Pancreas (tissue), 10 donors: ENCODE results near the gene TFDP2. TPM values are rescaled to one million over a fixed set of nuclear protein-coding genes. Genes with fewer than 3 reads are reported as not detected.
A peak's percentile ranks its signal among the peaks of the same experiment; 100 is the strongest.

Experiments used
- ATAC-seq, 4 donors: fragments of 200-7000 bp; cut with Tn5 transposase; one replicate each; pipeline versions ENCODE4 v1.8.0 to v1.9.1; 2020; ENCODE audit warnings: mild to moderate bottlenecking in 4 of 4, moderate library complexity in 4 of 4
- DNase-seq, 6 donors: peaks; one replicate each; pipeline ENCODE4 v3.0.0-alpha.2; 2020
- FAIRE-seq: peaks from 2 replicates; lab custom pipeline; 2012; peaks lifted over from hg19 to GRCh38; lab: Jason Lieb, UNC
- H3K27ac ChIP-seq, 4 donors: fragments of 200-600 bp; sonication (generic); 1 replicate in 3 of 4; 2 replicates in 1 of 4; pipeline versions ENCODE4 v1.5.0 to v1.8.0; 2020
- H3K27me3 ChIP-seq, 4 donors: fragments of 200-600 bp; one replicate each; pipeline ENCODE4 v1.8.0; 2021
- H3K36me3 ChIP-seq, 3 donors: fragments of 200-600 bp; sonication (generic) in 1 of 3; one replicate each; pipeline versions ENCODE4 v1.5.0 to v1.8.0; 2020 to 2021
- H3K4me1 ChIP-seq, 3 donors: fragments of 200-600 bp; one replicate each; pipeline ENCODE4 v1.8.0; 2021
- H3K4me3 ChIP-seq, 4 donors: fragments of 200-600 bp; sonication (generic) in 2 of 4; one replicate each; pipeline versions ENCODE4 v1.5.0 to v1.8.0; 2020 to 2021
- H3K9me3 ChIP-seq, 4 donors: fragments of 200-600 bp; one replicate each; pipeline ENCODE4 v1.8.0; 2021
- WGBS, 2 donors: extraction: QIAGEN DNeasy Blood & Tissue Kit; methylation state at CpG; one replicate each; pipeline ENCODE4 v1.1.7; 2013; 5-methylcytosine and 5-hydroxymethylcytosine counted together
- intact Hi-C, 3 donors: fragments of 100-400 bp; cut with DNase I; formaldehyde crosslinking; loops; one replicate each; pipeline versions ENCODE4 v1.11.1 to v1.14.2; 2022
- polyA plus RNA-seq, 2 donors: library from polyadenylated mRNA; stranded (reverse); fragments of 200-250 nt; gene quantifications; one replicate each; pipeline ENCODE4 v1.2.3, GENCODE V29; 2013
- total RNA-seq, 6 donors: library from RNA; stranded (reverse); fragmentation: NEBNext Ultra II Directional in 4 of 6; extraction: Animal tissue kit (Norgen Biotek cat#: 25700) in 4 of 6; gene quantifications; one replicate each; pipeline versions ENCODE4 v1.2.1 to v1.2.4, GENCODE V29; 2021 to 2023
- TF ChIP-seq, protein P1 (sequence below), 4 donors: fragments of 200-600 bp; sonication (generic) in 3 of 4; IDR thresholded peaks; one replicate each; pipeline versions ENCODE4 v1.5.0 to v1.8.0; 2021; ENCODE audit warnings: antibody characterized with exemption in 4 of 4
- donor health status: healthy with polysubstance abuse.
- donor health status: DM: no; HTN: no; CAD: no; lungs with moderate emphysema.
- donor health status: DM: no; HTN: no; CAD: no.
- donor health status: control.
- donor health status: control.
- donor health status: Bipolar disorder and iron deficiency.
- donor health status: DM: yes; HTN: yes; CAD: no.
- donor health status: DM: no; HTN: no; CAD: no.
- donor health status: DM: no; HTN: no; CAD: no.
- donor health status: DM: yes; HTN: yes; CAD: no.

Gene TFDP2
- total and polyA plus RNA-seq, 8 donors, result 4.6 to 25.7 (median 16.8) TPM

DNA sequence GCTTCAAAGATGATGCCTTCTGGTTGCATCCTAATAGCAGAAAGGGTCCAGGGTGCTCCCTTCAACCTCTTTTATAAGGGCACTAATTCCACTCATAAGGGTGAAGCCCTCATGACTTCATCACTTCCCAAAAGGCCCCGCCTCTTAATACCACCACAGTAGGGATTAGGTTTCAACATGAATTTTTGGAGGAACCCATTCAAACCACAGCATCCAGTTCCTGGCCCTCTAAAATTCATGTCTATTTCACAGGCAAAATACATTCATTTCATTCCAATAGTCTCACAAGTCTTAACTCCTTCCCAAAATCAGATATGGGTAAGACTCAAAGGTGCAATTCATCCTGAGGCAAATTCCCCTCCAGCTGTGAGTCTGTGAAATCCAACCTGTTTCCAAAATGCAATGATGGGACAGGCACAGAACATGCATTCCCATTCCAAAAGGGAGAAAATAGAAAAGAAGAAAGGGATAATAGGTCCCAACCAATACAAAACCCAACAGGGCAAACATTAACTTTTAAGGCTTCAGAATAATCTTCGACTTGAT lies 148.9 kb downstream of the TFDP2 start:
- DNase-seq (no peak), ATAC-seq (no peak), FAIRE-seq (no peak)
- WGBS, 2 donors, result 94 to 99% methylated on average over 2 of the region's 2 CpGs
- no peak overlapping the region for H3K4me3 ChIP-seq
- TF ChIP-seq, protein P1, sequence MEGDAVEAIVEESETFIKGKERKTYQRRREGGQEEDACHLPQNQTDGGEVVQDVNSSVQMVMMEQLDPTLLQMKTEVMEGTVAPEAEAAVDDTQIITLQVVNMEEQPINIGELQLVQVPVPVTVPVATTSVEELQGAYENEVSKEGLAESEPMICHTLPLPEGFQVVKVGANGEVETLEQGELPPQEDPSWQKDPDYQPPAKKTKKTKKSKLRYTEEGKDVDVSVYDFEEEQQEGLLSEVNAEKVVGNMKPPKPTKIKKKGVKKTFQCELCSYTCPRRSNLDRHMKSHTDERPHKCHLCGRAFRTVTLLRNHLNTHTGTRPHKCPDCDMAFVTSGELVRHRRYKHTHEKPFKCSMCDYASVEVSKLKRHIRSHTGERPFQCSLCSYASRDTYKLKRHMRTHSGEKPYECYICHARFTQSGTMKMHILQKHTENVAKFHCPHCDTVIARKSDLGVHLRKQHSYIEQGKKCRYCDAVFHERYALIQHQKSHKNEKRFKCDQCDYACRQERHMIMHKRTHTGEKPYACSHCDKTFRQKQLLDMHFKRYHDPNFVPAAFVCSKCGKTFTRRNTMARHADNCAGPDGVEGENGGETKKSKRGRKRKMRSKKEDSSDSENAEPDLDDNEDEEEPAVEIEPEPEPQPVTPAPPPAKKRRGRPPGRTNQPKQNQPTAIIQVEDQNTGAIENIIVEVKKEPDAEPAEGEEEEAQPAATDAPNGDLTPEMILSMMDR (IDR thresholded peaks at IDR 0.05), result no peak
- peaks cover 0 to under 1% (median 0%) of the 10 kb centered on the region in 3 donors for H3K4me1 ChIP-seq
- H3K27ac ChIP-seq, result no peak overlapping the region
- H3K36me3 ChIP-seq, result no peaks in the 10 kb centered on the region
- intact Hi-C loops, result no loop called here
- H3K9me3 ChIP-seq, result no peaks in the 10 kb centered on the region
- no peaks in the 10 kb centered on the region for H3K27me3 ChIP-seq

DNA sequence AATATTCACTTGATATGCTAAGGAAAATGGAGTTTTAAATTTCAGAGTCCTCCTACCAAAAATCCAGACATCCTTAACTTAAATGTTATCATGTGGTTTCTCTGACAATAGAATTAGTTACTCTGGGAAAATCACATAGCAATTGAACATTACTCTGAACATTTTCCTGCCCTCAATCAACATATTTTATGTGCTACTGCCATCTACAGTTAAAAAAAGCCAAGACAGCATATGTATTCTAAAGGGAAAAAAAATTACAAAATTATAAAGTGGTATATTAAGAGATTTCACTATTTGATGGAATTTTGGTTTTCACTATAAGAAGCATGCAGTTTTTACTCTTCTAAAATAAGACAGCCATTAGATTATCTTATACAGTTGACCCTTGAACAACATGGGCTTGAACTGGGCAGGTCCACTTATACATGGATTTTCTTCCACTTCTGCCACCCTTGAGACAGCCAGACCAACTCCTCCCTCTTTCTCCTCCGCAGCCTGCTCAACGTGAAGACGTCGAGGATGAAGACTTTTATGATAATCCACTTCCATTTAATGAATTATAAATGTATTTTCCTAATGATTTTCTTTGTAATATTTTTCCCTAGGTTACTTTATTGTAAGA lies 150.6 kb downstream of the TFDP2 start:
- peaks cover 0 to 3% (median 0%) of the 10 kb centered on the region in 3 donors for H3K4me1 ChIP-seq
- WGBS, 2 donors, result 77 to 84% methylated on average over 4 of the region's 4 CpGs
- intact Hi-C loops, result no loop called here
- no peaks in the 10 kb centered on the region for H3K27me3 ChIP-seq
- no peaks in the 10 kb centered on the region for H3K36me3 ChIP-seq
- no peak for DNase-seq
- no peaks in the 10 kb centered on the region for H3K9me3 ChIP-seq
- peak; percentile 26 for FAIRE-seq
- no peak overlapping the region for H3K27ac ChIP-seq
- ATAC-seq, result no peak
- TF ChIP-seq, protein P1 (IDR thresholded peaks at IDR 0.05), result peak in 1 of 4 donors; percentile 22
- H3K4me3 ChIP-seq, result no peak overlapping the region

DNA sequence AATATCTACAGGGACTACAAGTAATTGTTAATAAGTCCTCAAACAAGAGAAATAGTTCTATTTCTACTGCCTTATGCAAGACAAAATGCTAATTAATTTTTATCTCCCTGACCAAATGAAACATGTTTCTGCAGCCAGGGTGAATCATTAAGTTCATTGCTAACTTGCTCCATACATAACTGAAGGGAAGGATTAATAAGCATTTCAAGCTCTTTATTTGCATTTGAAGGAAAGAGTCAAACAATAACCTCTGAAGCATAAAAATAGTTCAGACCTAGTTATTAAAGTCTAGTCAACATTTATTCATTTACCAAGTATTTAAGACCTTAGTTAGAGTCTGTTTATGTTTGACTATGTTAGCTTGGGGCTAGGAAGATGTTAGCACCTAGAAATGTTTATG lies 152.9 kb downstream of the TFDP2 start:
- no peaks in the 10 kb centered on the region for H3K36me3 ChIP-seq
- ATAC-seq (peak in 3 of 4 donors; percentile 20 to 49 (median 48)), FAIRE-seq (peak; percentile 64), DNase-seq (no peak)
- TF ChIP-seq, protein P1 (IDR thresholded peaks at IDR 0.05), result no peak
- H3K9me3 ChIP-seq, result no peaks in the 10 kb centered on the region
- H3K4me3 ChIP-seq, result no peak overlapping the region
- peaks cover 0 to 3% (median 0%) of the 10 kb centered on the region in 3 donors for H3K4me1 ChIP-seq
- intact Hi-C loops, result no loop called here
- H3K27ac ChIP-seq, result no peak overlapping the region
- no peaks in the 10 kb centered on the region for H3K27me3 ChIP-seq

DNA sequence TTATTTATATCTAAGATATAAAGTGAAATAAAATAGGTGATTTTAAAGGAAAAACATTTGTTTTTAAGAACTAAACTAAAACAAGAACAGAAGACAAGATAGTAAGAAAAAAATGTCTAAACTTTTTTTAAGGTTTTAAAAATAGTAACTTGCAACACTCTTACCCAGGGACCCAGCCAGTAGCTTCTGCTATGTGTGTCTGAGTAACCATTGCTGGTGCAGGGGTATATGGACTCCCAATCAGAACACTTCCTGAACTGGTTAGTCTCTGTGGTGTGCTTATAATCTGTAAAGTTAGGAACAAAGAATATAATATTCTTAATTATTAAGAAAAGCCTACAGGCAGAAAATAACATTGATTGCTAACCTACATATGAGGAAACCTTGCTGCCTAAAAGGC lies 154.5 kb downstream of the TFDP2 start:
- DNase-seq (no peak), ATAC-seq (no peak), FAIRE-seq (no peak)
- Histone ChIP-seq H3K27ac (no peak overlapping the region), H3K27me3 (no peaks in the 10 kb centered on the region), H3K4me1 (peaks cover 0 to 3% (median 0%) of the 10 kb centered on the region in 3 donors), H3K36me3 (no peaks in the 10 kb centered on the region), H3K9me3 (no peaks in the 10 kb centered on the region), H3K4me3 (no peak overlapping the region)
- intact Hi-C loops, result no loop called here
- TF ChIP-seq, protein P1 (IDR thresholded peaks at IDR 0.05), result no peak

DNA sequence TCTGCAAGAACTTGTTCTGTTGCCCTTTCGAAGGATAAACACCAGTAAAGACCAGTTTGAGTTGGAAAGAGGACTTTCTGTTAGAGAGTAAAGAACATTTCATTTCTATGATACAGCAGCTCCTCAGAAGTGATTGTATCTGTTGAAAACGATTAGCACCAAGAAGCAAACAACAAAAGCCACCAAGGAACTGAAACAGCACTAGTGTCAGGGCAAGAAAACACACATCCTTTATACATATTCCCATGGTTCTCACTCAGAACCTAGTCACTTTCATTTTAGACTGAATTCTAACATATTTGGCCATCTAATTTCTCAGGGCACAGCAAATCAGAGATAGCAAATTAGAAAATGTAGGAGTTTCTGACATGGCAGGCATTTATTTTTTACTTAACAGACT lies 156.8 kb downstream of the TFDP2 start:
- H3K4me1 ChIP-seq, result peaks cover 0 to 3% (median 0%) of the 10 kb centered on the region in 3 donors
- TF ChIP-seq, protein P1 (IDR thresholded peaks at IDR 0.05), result no peak
- H3K36me3 ChIP-seq, result no peaks in the 10 kb centered on the region
- DNase-seq (no peak), FAIRE-seq (no peak), ATAC-seq (no peak)
- H3K4me3 ChIP-seq, result no peak overlapping the region
- H3K27ac ChIP-seq, result no peak overlapping the region
- H3K27me3 ChIP-seq, result no peaks in the 10 kb centered on the region
- intact Hi-C loops, result no loop called here
- WGBS, 2 donors, result 75 to 84% methylated on average over 2 of the region's 2 CpGs
- no peaks in the 10 kb centered on the region for H3K9me3 ChIP-seq
